CD4-positive, alpha-beta T cell (primary cell): ENCODE data around the gene ADAMTS12. TPM values are rescaled to one million over a fixed set of nuclear protein-coding genes. Genes with fewer than 3 reads are reported as not detected.

Experiments used
- ATAC-seq: fragments of 200-7000 bp; cut with Tn5 transposase; one replicate; pipeline ENCODE4 v1.10.0; 2022; ENCODE audit warnings: mild to moderate bottlenecking; ENCODE audit not compliant: poor library complexity
- CTCF ChIA-PET: fragments of 350-600 bp; sonication (Branson Sonifier 250); formaldehyde crosslinking; loops from one replicate; lab custom pipeline; 2021; ENCODE audit warnings: antibody characterized with exemption, inconsistent platforms; lab: Charles Lee
- POLR2A ChIA-PET: fragments of 350-600 bp; sonication (Branson Sonifier 250); formaldehyde crosslinking; loops from one replicate; lab custom pipeline; 2021; ENCODE audit warnings: antibody characterized with exemption, inconsistent platforms; lab: Charles Lee
- DNase-seq, 14 experiments: peaks; one replicate each; pipeline ENCODE4 v3.0.0-alpha.2; 2013 to 2020; ENCODE audit warnings: mixed read lengths in 2 of 14
- H3K27ac ChIP-seq, 2 donors: one replicate each; pipeline versions ENCODE4 v1.5.1 to v1.7.0; 2013; ENCODE audit warnings: low read length in 2 of 2, low read depth in 1 of 2, mild to moderate bottlenecking in 1 of 2
- H3K27me3 ChIP-seq, 2 experiments: 1 replicate in 1 of 2; 2 replicates in 1 of 2; pipeline versions ENCODE4 v1.6.1 to v1.7.0; 2013; ENCODE audit warnings: low read length in 2 of 2, control low read depth in 1 of 2, mild to moderate bottlenecking in 1 of 2, moderate library complexity in 1 of 2; ENCODE audit not compliant: insufficient read depth in 2 of 2, control insufficient read depth in 1 of 2
- H3K36me3 ChIP-seq: one replicate; pipeline ENCODE4 v1.6.1; 2013; ENCODE audit warnings: low read length, control low read depth; ENCODE audit not compliant: insufficient read depth
- H3K4me1 ChIP-seq: one replicate; pipeline ENCODE4 v1.6.1; 2013; ENCODE audit warnings: low read length, control low read depth; ENCODE audit not compliant: insufficient read depth
- H3K4me3 ChIP-seq: one replicate; pipeline ENCODE4 v1.5.1; 2013; ENCODE audit warnings: mild to moderate bottlenecking, low read length, moderate library complexity
- H3K9me3 ChIP-seq, 2 experiments: 1 replicate in 1 of 2; 2 replicates in 1 of 2; pipeline versions ENCODE4 v1.6.1 to v1.7.0; 2013; ENCODE audit warnings: low read length in 2 of 2, mild to moderate bottlenecking in 2 of 2, control low read depth in 1 of 2, moderate library complexity in 1 of 2; ENCODE audit not compliant: control insufficient read depth in 1 of 2, insufficient read depth in 1 of 2
- H3K27ac Mint-ChIP-seq: one replicate; pipeline ENCODE4 v1.8.0; 2020; ENCODE audit warnings: mixed read lengths
- H3K27me3 Mint-ChIP-seq: one replicate; pipeline ENCODE4 v1.8.0; 2021; ENCODE audit warnings: mixed read lengths
- H3K36me3 Mint-ChIP-seq: one replicate; pipeline ENCODE4 v1.8.0; 2021; ENCODE audit warnings: low read depth, mixed read lengths
- H3K4me1 Mint-ChIP-seq: one replicate; pipeline ENCODE4 v1.8.0; 2021; ENCODE audit warnings: low read depth, mixed read lengths
- H3K4me3 Mint-ChIP-seq: one replicate; pipeline ENCODE4 v1.8.0; 2020; ENCODE audit warnings: mild to moderate bottlenecking, mixed read lengths
- H3K9me3 Mint-ChIP-seq: one replicate; pipeline ENCODE4 v1.8.0; 2020; ENCODE audit warnings: mixed read lengths
- intact Hi-C, 2 experiments: fragments of 100-400 bp; cut with DNase I in 1 of 2; cut with micrococcal nuclease in 1 of 2; formaldehyde crosslinking; loops; one replicate each; pipeline versions ENCODE4 v1.15.1 to v1.9.0; 2023 to 2025; cut with DNase I, micrococcal nuclease
- total RNA-seq, 174 experiments: library from RNA in 2 of 174; stranded (reverse) in 2 of 174; gene quantifications; one replicate each; pipeline ENCODE4 v1.2.3 and lab custom pipeline; 2021 to 2026
- TF ChIP-seq, protein P1 (sequence below): fragments of 200-600 bp; IDR thresholded peaks from one replicate; pipeline ENCODE4 v1.8.0; 2022; ENCODE audit warnings: antibody characterized with exemption, mild to moderate bottlenecking

The ADAMTS12 gene
- total RNA-seq, 2 experiments from 2014 or later: 0.06 TPM; not detected in 1

DNA sequence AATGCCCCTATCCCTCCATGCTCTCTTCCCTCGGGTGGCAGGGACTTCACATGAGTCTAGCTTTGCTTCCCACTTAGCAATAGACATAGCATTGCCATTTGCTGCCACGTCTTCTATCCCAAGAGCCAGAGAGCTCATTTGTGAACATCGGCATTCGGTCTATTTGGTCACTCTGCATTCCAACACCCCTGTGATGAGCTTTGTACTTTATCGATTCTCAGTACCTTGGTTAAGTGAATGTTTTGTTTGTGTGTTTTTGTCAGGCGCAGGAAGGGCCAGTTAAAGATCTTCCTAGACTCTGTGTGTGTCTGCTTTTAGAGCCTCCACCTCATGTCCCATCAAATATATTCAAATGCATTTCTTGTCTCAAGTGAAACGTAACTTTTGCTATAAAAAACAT lies 309.4 kb downstream of the ADAMTS12 start:
- Histone ChIP-seq H3K9me3 (no peaks in the 10 kb centered on the region), H3K27me3 (no peaks in the 10 kb centered on the region), H3K36me3 (no peaks in the 10 kb centered on the region), H3K4me3 (no peak overlapping the region), H3K27ac (no peak overlapping the region), H3K4me1 (no peaks in the 10 kb centered on the region)
- Mint-ChIP-seq H3K27ac (no peak overlapping the region), H3K4me1 (no peaks in the 10 kb centered on the region), H3K27me3 (no peaks in the 10 kb centered on the region), H3K36me3 (no peaks in the 10 kb centered on the region), H3K9me3 (no peaks in the 10 kb centered on the region), H3K4me3 (no peak overlapping the region)
- ChIA-PET POLR2A (no interaction called here), CTCF (no interaction called here)
- intact Hi-C loops: loop anchor here in 1 of 2 experiments (10.0 kb wide), 1 partner anchor 352 kb away; the partner anchor contains the start of gene RXFP3
- no peak for ATAC-seq
- DNase-seq: no peak
- TF ChIP-seq, protein P1, sequence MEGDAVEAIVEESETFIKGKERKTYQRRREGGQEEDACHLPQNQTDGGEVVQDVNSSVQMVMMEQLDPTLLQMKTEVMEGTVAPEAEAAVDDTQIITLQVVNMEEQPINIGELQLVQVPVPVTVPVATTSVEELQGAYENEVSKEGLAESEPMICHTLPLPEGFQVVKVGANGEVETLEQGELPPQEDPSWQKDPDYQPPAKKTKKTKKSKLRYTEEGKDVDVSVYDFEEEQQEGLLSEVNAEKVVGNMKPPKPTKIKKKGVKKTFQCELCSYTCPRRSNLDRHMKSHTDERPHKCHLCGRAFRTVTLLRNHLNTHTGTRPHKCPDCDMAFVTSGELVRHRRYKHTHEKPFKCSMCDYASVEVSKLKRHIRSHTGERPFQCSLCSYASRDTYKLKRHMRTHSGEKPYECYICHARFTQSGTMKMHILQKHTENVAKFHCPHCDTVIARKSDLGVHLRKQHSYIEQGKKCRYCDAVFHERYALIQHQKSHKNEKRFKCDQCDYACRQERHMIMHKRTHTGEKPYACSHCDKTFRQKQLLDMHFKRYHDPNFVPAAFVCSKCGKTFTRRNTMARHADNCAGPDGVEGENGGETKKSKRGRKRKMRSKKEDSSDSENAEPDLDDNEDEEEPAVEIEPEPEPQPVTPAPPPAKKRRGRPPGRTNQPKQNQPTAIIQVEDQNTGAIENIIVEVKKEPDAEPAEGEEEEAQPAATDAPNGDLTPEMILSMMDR: no peak

DNA sequence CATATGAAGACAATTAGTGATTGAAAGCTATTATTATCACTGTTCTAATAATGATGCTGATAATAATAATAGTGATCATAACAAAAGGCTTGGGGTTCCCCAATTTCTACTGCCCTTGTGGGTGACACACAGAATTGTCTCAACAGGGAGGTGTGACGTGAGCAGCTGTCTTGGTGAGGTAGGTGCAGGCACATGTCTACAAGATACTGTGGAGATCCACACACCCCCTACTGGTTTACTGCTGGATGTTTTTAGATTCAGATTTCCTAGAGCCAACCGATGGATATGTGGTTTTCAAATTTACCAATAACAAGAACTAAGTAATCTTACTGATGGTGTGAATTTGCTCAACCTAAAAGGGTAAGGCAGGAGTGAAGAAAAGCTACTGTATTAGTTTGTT lies 312.0 kb downstream of the ADAMTS12 start:
- no peaks in the 10 kb centered on the region for H3K36me3 Mint-ChIP-seq
- ATAC-seq: no peak
- no peaks in the 10 kb centered on the region for H3K9me3 Mint-ChIP-seq
- H3K27me3 Mint-ChIP-seq: no peaks in the 10 kb centered on the region
- no peak for DNase-seq
- no peak overlapping the region for H3K4me3 Mint-ChIP-seq
- Histone ChIP-seq H3K4me1 (no peaks in the 10 kb centered on the region), H3K27me3 (no peaks in the 10 kb centered on the region), H3K9me3 (no peaks in the 10 kb centered on the region), H3K27ac (no peak overlapping the region), H3K36me3 (no peaks in the 10 kb centered on the region), H3K4me3 (no peak overlapping the region)
- TF ChIP-seq, protein P1: no peak
- no peak overlapping the region for H3K27ac Mint-ChIP-seq
- H3K4me1 Mint-ChIP-seq: no peaks in the 10 kb centered on the region
- intact Hi-C loops: loop anchor here in 1 of 2 experiments (10.0 kb wide), 1 partner anchor 355 kb away; the partner anchor contains the start of gene RXFP3
- POLR2A ChIA-PET: no interaction called here
- CTCF ChIA-PET: no interaction called here

DNA sequence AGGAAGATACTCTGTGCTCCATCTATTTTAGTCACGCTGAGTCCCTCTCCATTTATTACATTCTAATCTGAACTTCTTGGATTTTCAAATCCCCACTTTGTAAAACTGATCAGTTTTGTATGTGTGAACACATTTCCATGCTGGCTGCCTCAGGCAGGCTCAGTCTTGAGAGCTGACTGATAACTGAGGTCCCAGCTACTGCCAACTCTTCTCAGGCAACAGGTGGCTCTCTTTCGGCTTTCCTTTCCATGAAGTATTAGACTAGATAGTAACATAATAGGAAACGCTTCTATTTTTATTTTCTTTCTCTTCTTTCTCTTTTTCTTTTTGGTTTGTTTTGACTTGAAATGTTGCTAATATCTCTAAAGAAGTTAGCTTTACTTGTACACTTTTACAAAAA lies 312.6 kb downstream of the ADAMTS12 start:
- intact Hi-C loops: no loop called here
- TF ChIP-seq, protein P1: no peak
- POLR2A ChIA-PET: no interaction called here
- H3K27ac ChIP-seq: no peak overlapping the region
- Mint-ChIP-seq H3K4me3 (no peak overlapping the region), H3K4me1 (no peaks in the 10 kb centered on the region), H3K36me3 (no peaks in the 10 kb centered on the region), H3K27me3 (no peaks in the 10 kb centered on the region), H3K27ac (no peak overlapping the region), H3K9me3 (peaks cover 3% of the 10 kb centered on the region)
- no peak for DNase-seq
- no peaks in the 10 kb centered on the region for H3K4me1 ChIP-seq
- no peaks in the 10 kb centered on the region for H3K9me3 ChIP-seq
- H3K36me3 ChIP-seq: no peaks in the 10 kb centered on the region
- no peak for ATAC-seq
- no peak overlapping the region for H3K4me3 ChIP-seq
- H3K27me3 ChIP-seq: no peaks in the 10 kb centered on the region
- CTCF ChIA-PET: no interaction called here
